HG03045 (cell line): Measurements from ENCODE around the gene PARD6B.

Source experiments
- ATAC-seq: cut with Tn5 transposase; IDR thresholded peaks from one replicate; pipeline ENCODE4 v1.9.1; 2021; ENCODE audit warnings: mild to moderate bottlenecking, moderate library complexity; ENCODE audit not compliant: unreplicated experiment

The PARD6B gene

GRCh38 chr20:50723672-50724071 is 7.7 kb upstream of the PARD6B start:
- ATAC-seq: no peak

DNA sequence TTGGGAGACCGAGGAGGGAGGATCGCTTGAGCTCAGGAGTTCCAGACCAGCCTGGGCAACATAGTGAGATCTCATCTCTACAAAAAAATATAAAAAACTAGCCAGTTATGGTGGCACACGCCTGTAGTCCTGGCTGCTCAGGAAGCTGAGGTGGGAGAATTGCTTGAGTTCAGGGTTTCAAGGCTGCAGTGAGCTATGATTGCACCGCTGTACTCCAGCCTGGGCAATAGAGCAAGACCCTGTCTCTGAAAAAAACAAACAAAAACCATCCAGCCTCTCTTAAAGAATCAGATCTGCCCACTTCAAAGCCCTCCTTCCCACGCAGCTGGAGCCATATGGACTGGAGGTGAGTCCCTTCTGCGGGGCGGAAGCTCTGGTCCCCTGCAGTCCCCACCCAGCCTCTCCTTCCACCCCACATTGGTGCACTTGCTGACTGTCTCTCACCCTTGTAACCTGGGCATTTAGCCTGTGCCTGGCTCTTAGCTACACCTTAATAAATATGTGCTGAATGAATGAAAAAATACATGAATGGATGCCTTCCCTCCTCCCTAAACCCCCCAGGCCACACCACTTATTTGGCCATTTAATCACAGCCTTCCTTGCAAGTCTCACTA is 7.2 kb upstream of the PARD6B start:
- no peak for ATAC-seq

DNA sequence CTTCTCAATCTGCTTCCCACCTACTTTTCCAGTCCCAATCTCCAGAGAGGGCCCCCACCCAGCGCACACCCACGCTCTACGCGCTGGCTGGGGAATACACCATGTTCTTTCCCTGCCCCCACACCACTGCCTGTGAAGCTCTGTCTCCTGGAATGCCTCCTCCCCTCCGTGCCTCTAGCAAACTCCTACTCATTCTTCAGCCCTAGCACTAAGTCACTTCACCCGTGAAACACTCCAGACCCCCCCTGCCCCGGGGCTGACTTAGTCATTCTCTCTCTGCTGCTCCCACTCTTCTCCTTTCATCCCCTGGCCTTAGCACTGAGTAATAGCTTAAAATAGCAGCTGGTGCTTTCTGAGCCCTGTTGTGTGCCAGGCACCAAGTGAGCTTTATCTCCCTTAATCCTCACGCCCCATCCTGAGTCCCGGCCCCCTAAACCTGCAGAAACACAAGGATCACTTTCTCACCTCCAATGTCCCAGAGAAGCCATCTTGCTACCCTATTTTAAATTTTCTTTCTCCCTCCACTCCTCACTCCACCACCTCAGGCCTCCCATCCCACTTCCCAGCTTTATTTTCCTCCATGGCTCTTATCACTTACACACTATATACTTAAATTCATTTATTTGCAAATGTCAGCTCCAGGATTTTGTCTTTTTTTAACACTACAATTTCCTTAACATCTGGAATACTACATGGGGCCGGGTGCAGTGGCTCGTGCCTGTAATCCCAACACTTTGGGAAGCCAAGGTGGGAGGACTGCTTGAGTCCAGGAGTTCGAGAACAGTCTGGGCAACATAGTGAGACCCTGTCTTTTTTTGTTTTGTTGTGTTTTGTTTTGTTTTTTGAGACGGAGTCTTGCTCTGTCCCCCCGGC is 6.3 kb upstream of the PARD6B start:
- ATAC-seq: no peak

DNA sequence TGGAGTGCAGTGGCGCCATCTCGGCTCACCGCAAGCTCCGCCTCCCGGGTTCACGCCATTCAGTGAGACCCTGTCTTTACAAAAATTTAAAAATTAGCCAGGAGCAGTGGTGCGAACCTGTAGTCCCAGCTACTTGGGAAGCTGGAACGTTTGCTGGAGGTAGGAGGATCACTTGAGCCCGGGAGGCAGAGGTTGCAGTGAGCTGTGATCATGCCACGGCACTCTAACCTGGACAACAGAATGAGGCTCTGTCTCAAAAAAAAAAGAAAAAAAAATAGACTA is 5.7 kb upstream of the PARD6B start:
- ATAC-seq: no peak

DNA sequence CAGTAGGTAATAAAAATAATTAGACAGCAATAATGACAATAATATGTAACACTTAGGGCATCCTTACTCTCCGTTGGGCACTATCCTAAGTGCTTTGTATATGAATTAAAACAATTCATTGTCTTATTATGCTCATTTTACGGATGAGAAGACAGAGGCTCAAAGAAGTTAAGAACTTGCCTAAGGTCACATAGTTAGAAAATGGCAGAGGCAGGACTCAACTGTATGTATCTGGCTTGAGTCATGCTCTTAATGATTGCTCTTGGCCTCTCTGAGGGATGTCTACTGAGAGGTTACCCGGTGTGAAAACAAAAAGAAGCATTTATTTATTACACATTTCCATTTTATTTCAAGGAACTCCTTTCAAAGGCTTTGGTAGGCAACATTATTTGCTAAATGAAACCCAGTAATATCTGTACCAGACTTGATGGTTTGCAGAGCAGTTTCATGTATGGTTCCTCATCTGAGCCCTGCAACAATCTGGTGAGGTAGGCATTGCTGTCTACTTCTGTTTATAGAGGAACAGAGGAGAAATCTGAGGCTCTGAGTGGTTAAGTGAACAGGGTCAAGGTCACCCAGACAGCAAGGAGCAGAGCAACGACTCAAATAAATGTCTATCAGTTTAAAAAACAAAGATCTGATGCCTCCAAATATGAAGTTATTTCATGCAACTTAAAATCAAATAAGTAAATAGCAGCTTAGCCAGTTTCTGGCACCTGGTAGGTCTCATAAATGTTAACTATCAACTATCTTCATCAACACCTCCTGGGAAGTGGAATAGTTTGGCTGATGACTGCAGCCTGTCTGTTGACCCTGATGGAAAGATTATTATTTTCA is 4.2 kb upstream of the PARD6B start:
- no peak for ATAC-seq

- no peak for ATAC-seq
Observed at GRCh38 chr20:50727792-50728485, 3.4 kb upstream of the PARD6B start.

GRCh38 chr20:50728486-50728980 is 2.8 kb upstream of the PARD6B start:
- ATAC-seq: no peak

GRCh38 chr20:50728981-50729874 is 2.2 kb upstream of the PARD6B start:
- ATAC-seq: no peak

DNA sequence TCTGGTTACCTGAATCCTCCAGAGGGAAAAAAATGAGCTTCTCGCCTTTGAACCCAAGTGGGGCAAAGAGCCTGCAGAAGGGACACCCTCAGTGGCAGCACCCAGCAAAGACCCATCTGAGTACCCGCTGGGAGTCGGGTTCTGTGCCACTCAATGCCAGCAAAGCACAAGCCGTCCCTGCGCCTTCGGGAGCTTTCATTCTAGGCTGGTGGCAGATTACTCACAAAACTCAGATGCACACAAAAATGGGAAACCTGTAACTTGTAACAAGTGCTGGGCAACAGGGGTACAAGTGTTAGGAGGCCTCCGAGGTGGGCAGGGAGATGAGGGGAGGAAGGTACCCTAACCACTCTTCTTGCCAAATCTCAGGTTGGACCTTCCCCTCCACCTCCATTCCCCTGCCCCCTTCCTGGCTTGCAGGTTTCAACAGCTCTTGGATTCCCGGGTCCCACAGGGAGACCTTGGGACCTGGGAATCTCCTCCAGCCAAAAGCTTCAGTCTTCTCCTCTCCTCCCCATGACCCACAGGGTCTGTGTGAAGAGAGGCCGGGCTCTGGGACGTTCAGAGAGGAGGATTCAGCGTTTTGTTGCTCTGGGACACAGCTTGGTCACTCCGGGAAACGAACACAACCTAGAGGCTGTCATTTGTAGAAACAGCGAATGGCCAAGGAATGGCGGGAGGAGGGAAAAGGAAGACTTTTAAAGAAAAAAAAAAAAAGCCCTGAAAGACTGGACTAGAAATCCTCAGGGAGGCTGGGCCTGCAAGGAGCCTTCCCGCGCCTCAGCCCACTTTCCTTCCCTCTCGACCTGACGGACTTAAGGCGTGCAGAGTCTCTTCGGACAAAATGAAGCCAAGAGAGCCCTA is 1.2 kb upstream of the PARD6B start:
- no peak for ATAC-seq

- ATAC-seq: no peak
Observed at GRCh38 chr20:50730765-50731054, 670 bp upstream of the PARD6B start.

DNA sequence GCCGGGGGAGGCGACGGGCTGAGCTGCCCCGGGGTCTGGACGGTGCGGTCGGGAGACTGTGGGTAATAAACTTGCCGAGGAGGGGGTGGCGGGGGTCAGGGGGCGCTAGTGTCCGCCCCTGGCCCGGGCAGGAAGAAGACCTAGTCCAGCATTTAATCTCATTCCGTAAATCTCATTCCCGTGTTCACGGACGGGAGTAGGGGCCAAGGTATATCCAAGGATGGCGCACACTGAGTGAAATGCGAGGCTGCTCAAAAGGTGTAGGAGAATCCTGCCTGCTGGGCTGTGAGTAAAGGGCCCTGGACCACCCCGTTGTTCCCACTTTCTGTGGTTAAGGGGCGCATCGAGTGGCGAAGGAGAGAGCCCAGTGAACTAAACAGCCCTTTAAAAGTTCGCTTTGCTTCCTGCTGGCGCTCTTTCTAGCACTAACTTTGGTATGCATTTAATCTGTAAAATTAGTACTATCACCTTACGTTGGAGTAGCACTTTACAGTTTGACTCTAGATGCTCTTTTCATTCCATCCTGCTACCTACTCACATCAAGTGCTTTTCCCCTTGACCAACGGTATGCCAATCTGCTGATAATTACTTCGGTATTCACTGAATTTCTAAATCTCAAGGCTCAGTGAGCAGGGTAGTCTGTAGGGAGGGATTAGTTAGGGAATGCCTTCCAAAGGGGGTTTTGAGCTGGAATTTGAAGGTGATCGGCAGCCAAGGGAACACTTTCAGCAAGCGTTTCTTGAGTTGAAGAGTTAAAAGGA is 730 bp downstream of the PARD6B start:
- ATAC-seq: no peak

GRCh38 chr20:50733644-50734349 is 2.4 kb downstream of the PARD6B start:
- no peak for ATAC-seq

DNA sequence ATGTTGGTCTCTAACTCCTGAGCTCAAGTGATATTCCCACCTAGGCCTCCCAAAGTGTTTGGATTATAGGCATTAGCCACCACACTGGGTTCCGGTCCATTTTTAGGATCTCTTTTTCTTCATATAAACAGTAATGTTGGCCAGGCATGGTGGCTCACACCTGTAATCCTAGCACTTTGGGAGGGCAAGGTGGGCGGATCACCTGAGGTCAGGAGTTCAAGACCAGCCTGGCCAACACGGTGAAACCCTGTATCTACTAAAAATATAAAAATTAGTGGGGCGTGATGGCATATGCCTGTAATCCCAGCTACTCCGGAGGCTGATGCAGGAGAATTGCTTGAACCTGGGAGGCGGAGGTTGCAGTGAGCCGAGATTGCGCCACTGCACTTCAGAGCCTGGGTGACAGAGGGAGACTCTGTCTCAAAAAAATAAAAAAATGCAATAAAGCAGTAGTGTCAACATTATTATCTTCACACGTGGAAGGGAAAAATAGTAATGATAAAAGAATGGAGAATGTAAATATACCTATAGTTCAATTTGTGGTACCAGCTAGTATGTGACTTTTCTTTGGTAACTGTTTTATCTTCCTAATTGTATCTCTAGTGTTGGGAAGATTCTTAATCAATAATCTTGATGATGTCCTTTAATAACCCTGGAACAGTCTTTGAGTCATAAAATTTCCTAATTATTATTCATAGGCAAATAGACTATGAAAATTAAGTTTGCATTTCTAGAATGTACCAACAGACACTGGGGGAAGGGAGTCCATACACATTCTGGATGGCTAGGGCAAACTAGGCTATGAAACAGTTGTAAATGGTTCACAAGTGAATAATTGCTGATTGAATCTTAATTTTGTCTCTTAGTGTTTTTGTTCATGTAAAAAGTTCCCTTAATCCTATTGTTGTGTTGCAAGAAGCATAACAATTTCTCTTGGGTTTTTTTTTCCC is 3.6 kb downstream of the PARD6B start:
- ATAC-seq: no peak

GRCh38 chr20:50735813-50736212 is 4.4 kb downstream of the PARD6B start:
- ATAC-seq: no peak

GRCh38 chr20:50737352-50737751 is 6.0 kb downstream of the PARD6B start:
- no peak for ATAC-seq

DNA sequence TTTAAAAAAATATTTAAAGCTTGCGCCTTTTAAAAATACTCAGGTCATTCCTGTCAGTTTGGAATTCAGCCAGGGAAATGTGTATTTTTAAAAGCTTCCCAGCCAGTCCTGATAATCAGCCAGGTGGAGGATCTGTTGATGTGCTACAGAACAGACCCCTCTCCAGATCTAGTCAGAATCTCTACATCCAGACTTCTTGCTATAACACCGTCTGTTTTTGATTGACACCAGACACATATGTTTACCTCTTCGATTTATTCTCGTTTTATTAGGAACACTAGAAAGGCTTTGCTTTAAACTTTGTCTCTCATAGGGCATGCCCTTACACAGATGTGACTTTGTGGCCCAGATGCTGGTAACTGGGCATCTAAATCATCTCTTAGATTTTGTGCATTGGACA is 11.7 kb downstream of the PARD6B start:
- no peak for ATAC-seq
